ENCODE measurements around the gene CCL14. TPM values are rescaled to one million over a fixed set of nuclear protein-coding genes. Genes with fewer than 3 reads are reported as not detected.

Gene CCL14
- total RNA-seq, 1 donor from 2014 or later: not detected

DNA sequence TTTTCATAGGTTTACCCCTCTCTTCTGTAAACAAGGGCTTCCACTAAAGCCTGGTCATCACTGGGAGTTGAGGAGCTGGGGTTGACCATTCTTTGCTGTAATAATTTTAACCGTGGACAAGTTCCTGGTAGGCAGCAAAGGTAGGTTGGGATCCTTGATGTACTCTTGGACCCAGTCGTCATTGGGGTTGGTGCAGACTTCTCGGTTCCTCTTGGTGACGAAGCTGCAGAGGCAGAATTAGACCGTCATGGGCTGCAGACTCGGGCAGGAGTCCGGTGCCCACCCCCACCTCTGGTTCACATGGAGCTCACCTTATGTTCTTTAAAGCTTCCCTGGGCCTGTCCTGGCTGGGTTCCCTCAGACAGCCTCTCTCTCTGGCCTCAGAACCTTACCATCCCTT, 9.0 kb downstream of the CCL14 start:
- DNase-seq (ENCODE audit: low read depth) (no peak), FAIRE-seq (no peak)
- TF ChIP-seq EZH2 (IDR thresholded peaks at IDR 0.05; ENCODE audit: insufficient read depth, low read length): no peak
- TF ChIP-seq, protein P1, sequence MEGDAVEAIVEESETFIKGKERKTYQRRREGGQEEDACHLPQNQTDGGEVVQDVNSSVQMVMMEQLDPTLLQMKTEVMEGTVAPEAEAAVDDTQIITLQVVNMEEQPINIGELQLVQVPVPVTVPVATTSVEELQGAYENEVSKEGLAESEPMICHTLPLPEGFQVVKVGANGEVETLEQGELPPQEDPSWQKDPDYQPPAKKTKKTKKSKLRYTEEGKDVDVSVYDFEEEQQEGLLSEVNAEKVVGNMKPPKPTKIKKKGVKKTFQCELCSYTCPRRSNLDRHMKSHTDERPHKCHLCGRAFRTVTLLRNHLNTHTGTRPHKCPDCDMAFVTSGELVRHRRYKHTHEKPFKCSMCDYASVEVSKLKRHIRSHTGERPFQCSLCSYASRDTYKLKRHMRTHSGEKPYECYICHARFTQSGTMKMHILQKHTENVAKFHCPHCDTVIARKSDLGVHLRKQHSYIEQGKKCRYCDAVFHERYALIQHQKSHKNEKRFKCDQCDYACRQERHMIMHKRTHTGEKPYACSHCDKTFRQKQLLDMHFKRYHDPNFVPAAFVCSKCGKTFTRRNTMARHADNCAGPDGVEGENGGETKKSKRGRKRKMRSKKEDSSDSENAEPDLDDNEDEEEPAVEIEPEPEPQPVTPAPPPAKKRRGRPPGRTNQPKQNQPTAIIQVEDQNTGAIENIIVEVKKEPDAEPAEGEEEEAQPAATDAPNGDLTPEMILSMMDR (IDR thresholded peaks at IDR 0.05; ENCODE audit: insufficient read depth, low read depth, low read length): no peak
- Mint-ChIP-seq H3K4me1 (ENCODE audit: low read depth, unreplicated experiment) (peaks cover 8% of the 10 kb centered on the region), H3K27me3 (ENCODE audit: low read depth, unreplicated experiment) (peaks cover 32% of the 10 kb centered on the region), H3K9me3 (ENCODE audit: unreplicated experiment) (peaks cover 3% of the 10 kb centered on the region), H3K36me3 (ENCODE audit: low read depth, unreplicated experiment) (no peaks in the 10 kb centered on the region), H3K4me3 (ENCODE audit: unreplicated experiment) (no peak overlapping the region), H3K27ac (ENCODE audit: unreplicated experiment) (no peak overlapping the region)
- Histone ChIP-seq H3K36me3 (ENCODE audit: insufficient read depth, low read length) (no peaks in the 10 kb centered on the region), H3K9me3 (ENCODE audit: insufficient read depth, low read depth, low read length) (no peaks in the 10 kb centered on the region), H3K4me1 (ENCODE audit: insufficient read depth, low read length) (no peaks in the 10 kb centered on the region), H3K4me3 (ENCODE audit: insufficient read depth, low read depth, low read length) (no peak overlapping the region), H2AFZ (ENCODE audit: low read depth, low read length) (no peak overlapping the region), H3K79me2 (ENCODE audit: insufficient read depth, low read length) (no peaks in the 10 kb centered on the region), H3K27ac (ENCODE audit: low read depth, low read length) (no peak overlapping the region), H3K4me2 (ENCODE audit: low read length) (no peak overlapping the region), H3K27me3 (ENCODE audit: insufficient read depth, low read length) (no peaks in the 10 kb centered on the region), H3K9ac (ENCODE audit: low read length) (no peak overlapping the region), H4K20me1 (ENCODE audit: insufficient read depth, low read length) (no peaks in the 10 kb centered on the region)

DNA sequence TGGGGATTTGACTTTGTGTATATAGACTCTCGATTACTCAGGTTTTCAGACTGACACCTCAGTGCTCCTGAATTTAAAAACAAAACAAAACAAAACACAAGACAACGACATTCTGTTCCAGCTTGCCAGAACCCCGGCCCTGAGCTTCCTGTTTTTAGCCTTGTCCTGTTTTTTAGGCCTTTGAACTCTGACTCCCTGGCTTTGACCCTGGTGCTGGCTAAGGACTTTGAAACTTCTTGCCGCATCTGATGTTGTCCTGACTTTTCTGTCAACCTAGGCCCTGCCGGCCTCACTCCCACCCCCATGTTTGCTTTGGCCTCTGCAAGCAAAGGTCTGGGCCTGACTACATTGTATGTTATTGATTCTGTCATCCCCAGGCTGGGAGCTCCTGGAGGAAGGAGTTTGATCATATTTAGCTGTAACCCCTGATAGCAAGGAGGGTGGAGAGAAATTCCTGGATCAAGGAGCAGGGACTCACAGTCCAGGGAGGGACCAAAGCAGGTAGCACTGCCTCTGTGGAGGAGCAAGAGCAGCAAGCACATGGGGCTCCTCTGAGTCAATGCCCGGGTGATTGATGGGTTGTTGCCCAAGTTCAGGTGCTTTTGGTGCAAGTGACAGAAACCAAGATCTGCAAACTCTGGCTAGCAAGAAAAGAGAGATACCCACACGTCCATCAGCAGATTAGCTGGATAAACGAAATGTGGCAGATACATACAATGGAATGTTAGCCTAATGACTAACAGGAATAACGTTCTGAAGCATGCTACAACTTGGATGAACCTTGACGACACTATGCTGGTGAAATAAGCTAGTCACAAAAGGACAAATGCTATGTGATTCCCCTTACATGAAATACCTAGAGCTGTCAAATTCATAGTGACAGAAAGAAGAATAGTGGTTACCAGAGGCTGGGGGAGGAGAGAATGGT, 12.9 kb downstream of the CCL14 start:
- Histone ChIP-seq H3K79me2 (ENCODE audit: insufficient read depth, low read length) (no peaks in the 10 kb centered on the region), H3K4me2 (ENCODE audit: low read length) (no peak overlapping the region), H3K4me3 (ENCODE audit: insufficient read depth, low read depth, low read length) (no peak overlapping the region), H2AFZ (ENCODE audit: low read depth, low read length) (no peak overlapping the region), H3K9ac (ENCODE audit: low read length) (no peak overlapping the region), H3K36me3 (ENCODE audit: insufficient read depth, low read length) (no peaks in the 10 kb centered on the region), H3K4me1 (ENCODE audit: insufficient read depth, low read length) (no peaks in the 10 kb centered on the region), H3K27me3 (ENCODE audit: insufficient read depth, low read length) (peaks cover 3% of the 10 kb centered on the region), H3K27ac (ENCODE audit: low read depth, low read length) (no peak overlapping the region), H4K20me1 (ENCODE audit: insufficient read depth, low read length) (no peaks in the 10 kb centered on the region), H3K9me3 (ENCODE audit: insufficient read depth, low read depth, low read length) (no peaks in the 10 kb centered on the region)
- Mint-ChIP-seq H3K9me3 (ENCODE audit: unreplicated experiment) (peaks cover 3% of the 10 kb centered on the region), H3K27me3 (ENCODE audit: low read depth, unreplicated experiment) (peaks cover 17% of the 10 kb centered on the region), H3K4me3 (ENCODE audit: unreplicated experiment) (no peak overlapping the region), H3K36me3 (ENCODE audit: low read depth, unreplicated experiment) (no peaks in the 10 kb centered on the region), H3K27ac (ENCODE audit: unreplicated experiment) (peak overlapping the region; percentile 37), H3K4me1 (ENCODE audit: low read depth, unreplicated experiment) (peaks cover 8% of the 10 kb centered on the region)
- DNase-seq (ENCODE audit: low read depth) (peak; percentile 15), FAIRE-seq (no peak)
- TF ChIP-seq, protein P1 (IDR thresholded peaks at IDR 0.05; ENCODE audit: insufficient read depth, low read depth, low read length): no peak
- TF ChIP-seq EZH2 (IDR thresholded peaks at IDR 0.05; ENCODE audit: insufficient read depth, low read length): no peak

DNA sequence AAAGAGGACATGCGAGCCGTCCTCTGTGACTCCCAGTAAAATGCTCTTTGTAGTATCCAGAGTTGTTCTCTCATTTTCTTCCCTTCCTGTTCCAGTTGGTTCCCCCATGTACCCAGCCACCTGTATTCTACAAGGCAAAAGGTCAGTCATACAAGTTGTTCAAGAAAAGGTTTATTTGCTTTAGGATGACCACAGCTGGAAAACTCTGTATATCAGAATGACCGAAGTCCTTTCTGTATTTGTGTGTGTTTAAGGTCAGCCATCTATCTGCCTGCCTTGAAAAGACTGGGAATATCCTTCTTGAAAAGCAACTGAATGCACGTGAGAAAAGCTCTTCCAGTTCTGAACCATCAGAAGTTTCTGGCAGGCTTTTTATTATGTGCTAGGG, 13.6 kb downstream of the CCL14 start:
- no peaks in the 10 kb centered on the region for H4K20me1 ChIP-seq (ENCODE audit: insufficient read depth, low read length)
- H3K36me3 ChIP-seq (ENCODE audit: insufficient read depth, low read length): no peaks in the 10 kb centered on the region
- no peak for FAIRE-seq
- no peak overlapping the region for H2AFZ ChIP-seq (ENCODE audit: low read depth, low read length)
- no peak overlapping the region for H3K27ac ChIP-seq (ENCODE audit: low read depth, low read length)
- peaks cover 3% of the 10 kb centered on the region for H3K27me3 ChIP-seq (ENCODE audit: insufficient read depth, low read length)
- Mint-ChIP-seq H3K4me3 (ENCODE audit: unreplicated experiment) (no peak overlapping the region), H3K27me3 (ENCODE audit: low read depth, unreplicated experiment) (peaks cover 13% of the 10 kb centered on the region), H3K27ac (ENCODE audit: unreplicated experiment) (no peak overlapping the region), H3K4me1 (ENCODE audit: low read depth, unreplicated experiment) (peaks cover 8% of the 10 kb centered on the region), H3K36me3 (ENCODE audit: low read depth, unreplicated experiment) (no peaks in the 10 kb centered on the region), H3K9me3 (ENCODE audit: unreplicated experiment) (peaks cover 2% of the 10 kb centered on the region)
- no peak overlapping the region for H3K4me3 ChIP-seq (ENCODE audit: insufficient read depth, low read depth, low read length)
- TF ChIP-seq, protein P1 (IDR thresholded peaks at IDR 0.05; ENCODE audit: insufficient read depth, low read depth, low read length): no peak
- no peak for TF ChIP-seq EZH2 (IDR thresholded peaks at IDR 0.05; ENCODE audit: insufficient read depth, low read length)
- H3K9me3 ChIP-seq (ENCODE audit: insufficient read depth, low read depth, low read length): no peaks in the 10 kb centered on the region
- no peak overlapping the region for H3K9ac ChIP-seq (ENCODE audit: low read length)
- H3K79me2 ChIP-seq (ENCODE audit: insufficient read depth, low read length): no peaks in the 10 kb centered on the region
- no peaks in the 10 kb centered on the region for H3K4me1 ChIP-seq (ENCODE audit: insufficient read depth, low read length)
- no peak overlapping the region for H3K4me2 ChIP-seq (ENCODE audit: low read length)
- no peak for DNase-seq (ENCODE audit: low read depth)

Data from astrocyte (in vitro differentiated cells and primary cell).